C4-2B (cell line): ENCODE results near the gene LAMA2.

ENCODE experiments used
- H3K27ac ChIP-seq: fragments of 450-650 bp; 2 replicates; pipeline ENCODE4 v1.5.1; 2017
- ZFX ChIP-seq: fragments of 450-650 bp; IDR thresholded peaks from 2 replicates; pipeline ENCODE4 v1.6.1; 2017
- TF ChIP-seq, protein P1 (sequence below): fragments of 450-650 bp; conservative IDR thresholded peaks from 2 replicates; pipeline ENCODE4 v1.5.1; 2017; ENCODE audit warnings: mild to moderate bottlenecking

Gene LAMA2

GRCh38 chr6:129359811-129360681 lies 477.1 kb downstream of the LAMA2 start:
- H3K27ac ChIP-seq: no peak overlapping the region
- no peak for TF ChIP-seq ZFX
- TF ChIP-seq, protein P1, sequence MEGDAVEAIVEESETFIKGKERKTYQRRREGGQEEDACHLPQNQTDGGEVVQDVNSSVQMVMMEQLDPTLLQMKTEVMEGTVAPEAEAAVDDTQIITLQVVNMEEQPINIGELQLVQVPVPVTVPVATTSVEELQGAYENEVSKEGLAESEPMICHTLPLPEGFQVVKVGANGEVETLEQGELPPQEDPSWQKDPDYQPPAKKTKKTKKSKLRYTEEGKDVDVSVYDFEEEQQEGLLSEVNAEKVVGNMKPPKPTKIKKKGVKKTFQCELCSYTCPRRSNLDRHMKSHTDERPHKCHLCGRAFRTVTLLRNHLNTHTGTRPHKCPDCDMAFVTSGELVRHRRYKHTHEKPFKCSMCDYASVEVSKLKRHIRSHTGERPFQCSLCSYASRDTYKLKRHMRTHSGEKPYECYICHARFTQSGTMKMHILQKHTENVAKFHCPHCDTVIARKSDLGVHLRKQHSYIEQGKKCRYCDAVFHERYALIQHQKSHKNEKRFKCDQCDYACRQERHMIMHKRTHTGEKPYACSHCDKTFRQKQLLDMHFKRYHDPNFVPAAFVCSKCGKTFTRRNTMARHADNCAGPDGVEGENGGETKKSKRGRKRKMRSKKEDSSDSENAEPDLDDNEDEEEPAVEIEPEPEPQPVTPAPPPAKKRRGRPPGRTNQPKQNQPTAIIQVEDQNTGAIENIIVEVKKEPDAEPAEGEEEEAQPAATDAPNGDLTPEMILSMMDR: no peak

DNA sequence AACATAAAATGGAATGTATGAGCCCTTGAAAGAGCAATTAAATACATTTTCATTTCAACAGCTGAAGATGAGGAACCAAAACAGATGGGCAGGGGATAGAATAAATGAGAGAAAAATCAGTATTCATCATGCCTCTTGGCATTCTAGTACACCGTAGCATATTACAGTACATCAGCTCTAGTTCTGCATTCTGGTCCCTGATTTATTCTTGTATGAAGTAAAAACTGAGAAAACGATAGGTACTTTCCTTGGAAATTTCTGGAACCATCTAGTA lies 477.7 kb downstream of the LAMA2 start:
- no peak overlapping the region for H3K27ac ChIP-seq
- TF ChIP-seq, protein P1: no peak

GRCh38 chr6:129364037-129364436 lies 481.1 kb downstream of the LAMA2 start:
- TF ChIP-seq, protein P1: no peak
- no peak for TF ChIP-seq ZFX
- H3K27ac ChIP-seq: no peak overlapping the region

DNA sequence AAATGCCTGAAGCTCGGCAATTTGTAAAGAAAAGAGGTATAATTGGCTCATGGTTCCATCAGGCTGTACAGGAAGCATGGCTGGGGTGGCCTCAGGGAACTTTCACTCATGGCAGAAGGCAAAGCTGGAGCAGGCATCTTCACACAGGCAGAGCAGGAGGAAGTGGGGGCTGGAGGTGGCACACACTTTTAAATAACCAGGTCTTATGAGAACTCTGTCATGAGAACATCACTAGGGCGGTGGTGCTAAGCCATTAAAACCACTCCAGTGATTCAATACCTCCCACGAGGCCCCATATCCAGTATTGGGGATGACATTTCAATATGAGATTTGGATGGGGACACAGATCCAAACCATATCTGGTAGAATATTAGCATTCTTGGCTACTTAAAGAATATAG lies 481.8 kb downstream of the LAMA2 start:
- no peak overlapping the region for H3K27ac ChIP-seq
- TF ChIP-seq, protein P1: no peak
- no peak for TF ChIP-seq ZFX

- no peak overlapping the region for H3K27ac ChIP-seq
- TF ChIP-seq ZFX: no peak
- TF ChIP-seq, protein P1: no peak
Observed at GRCh38 chr6:129368076-129368475, 485.1 kb downstream of the LAMA2 start.

DNA sequence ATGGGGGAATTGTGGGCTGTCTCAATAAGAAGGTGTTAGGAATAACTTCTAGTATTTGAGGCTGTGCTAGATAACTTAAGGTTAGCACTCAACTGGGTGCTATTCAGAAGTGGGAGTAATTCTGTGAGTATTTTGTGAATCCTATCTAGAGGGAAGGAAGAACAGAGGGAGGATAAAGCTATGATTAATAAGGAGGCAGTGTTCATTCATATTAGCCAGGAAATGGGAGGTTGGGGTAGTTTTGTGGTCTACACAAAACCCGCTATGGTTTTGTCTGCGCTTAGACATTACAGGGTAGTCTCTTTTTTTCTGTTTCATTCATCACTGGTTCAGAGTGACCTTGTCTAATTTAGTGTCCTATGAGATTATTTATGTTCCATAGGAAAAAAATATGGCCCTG lies 486.0 kb downstream of the LAMA2 start:
- H3K27ac ChIP-seq: no peak overlapping the region
- TF ChIP-seq, protein P1: no peak
- no peak for TF ChIP-seq ZFX

- TF ChIP-seq ZFX: no peak
- TF ChIP-seq, protein P1: no peak
Observed at GRCh38 chr6:129369737-129370136, 486.8 kb downstream of the LAMA2 start.

More at GRCh38 chr6:129369737-129370136, 486.8 kb downstream of the LAMA2 start:
- no peak overlapping the region for H3K27ac ChIP-seq
